ENCODE data around the gene ABRACL. TPM values are rescaled to one million over a fixed set of nuclear protein-coding genes. Genes with fewer than 3 reads are reported as not detected.
"Not testable (repeated sequence)": the region's sequence is repeated elsewhere in the genome, so short reads cannot be mapped to it uniquely, and the experiment has no call there.

Gene ABRACL
- total and polyA plus RNA-seq, 11 donors, result 3.2 to 26.3 (median 8.1) TPM

DNA sequence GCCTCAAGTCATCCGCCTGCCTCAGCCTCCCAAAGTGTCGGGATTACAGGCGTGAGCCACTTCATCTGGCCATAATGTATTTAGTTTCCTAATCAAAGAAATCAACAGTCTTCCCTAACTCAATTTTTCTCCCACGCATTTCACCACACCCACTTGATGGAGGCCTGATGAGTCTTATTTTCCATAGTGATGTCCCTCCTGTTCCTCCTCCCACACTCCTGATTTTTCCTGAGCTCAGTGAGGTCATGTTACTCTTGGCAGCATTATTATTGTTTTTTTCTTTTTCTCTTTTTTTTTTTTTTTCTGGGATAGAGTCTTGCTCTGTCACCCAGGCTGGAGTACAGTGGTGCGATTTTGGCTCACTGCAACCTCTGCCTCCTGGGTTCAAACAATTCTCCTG is 8.9 kb downstream of the ABRACL start:
- H3K27ac ChIP-seq, result peak overlapping the region in 3 of 12 donors; percentile 26 to 52 (median 28)

DNA sequence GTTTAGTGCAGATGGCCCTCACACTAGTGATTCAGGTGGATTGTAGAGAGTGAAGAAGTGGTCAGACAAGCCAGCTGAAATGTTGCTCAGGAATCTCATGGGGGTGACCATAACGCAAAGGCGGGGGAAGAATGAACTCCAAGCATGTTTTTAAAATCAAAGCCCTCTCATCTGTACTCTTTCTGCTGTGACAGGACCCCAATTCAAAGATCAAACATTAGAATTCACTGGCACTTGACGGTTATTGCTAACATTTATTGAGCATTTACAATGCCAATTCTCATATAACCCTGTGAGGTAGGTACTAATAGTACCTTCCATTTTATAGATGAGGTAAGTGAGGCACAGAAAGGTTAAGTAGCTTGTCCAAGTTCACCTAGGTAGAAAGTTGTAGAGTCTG is 15.7 kb downstream of the ABRACL start:
- DNase-seq (no peak), ATAC-seq (no peak)
- Histone ChIP-seq H3K27ac (no peak overlapping the region), H3K4me3 (no peak overlapping the region), H3K27me3 (no peaks in the 10 kb centered on the region), H3K4me1 (no peaks in the 10 kb centered on the region), H3K9me3 (no peaks in the 10 kb centered on the region), H3K36me3 (peaks cover 0 to 50% (median 11%) of the 10 kb centered on the region in 9 donors)
- no peak for TF ChIP-seq POLR2A (IDR thresholded peaks at IDR 0.05)
- TF ChIP-seq, protein P1, sequence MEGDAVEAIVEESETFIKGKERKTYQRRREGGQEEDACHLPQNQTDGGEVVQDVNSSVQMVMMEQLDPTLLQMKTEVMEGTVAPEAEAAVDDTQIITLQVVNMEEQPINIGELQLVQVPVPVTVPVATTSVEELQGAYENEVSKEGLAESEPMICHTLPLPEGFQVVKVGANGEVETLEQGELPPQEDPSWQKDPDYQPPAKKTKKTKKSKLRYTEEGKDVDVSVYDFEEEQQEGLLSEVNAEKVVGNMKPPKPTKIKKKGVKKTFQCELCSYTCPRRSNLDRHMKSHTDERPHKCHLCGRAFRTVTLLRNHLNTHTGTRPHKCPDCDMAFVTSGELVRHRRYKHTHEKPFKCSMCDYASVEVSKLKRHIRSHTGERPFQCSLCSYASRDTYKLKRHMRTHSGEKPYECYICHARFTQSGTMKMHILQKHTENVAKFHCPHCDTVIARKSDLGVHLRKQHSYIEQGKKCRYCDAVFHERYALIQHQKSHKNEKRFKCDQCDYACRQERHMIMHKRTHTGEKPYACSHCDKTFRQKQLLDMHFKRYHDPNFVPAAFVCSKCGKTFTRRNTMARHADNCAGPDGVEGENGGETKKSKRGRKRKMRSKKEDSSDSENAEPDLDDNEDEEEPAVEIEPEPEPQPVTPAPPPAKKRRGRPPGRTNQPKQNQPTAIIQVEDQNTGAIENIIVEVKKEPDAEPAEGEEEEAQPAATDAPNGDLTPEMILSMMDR (IDR thresholded peaks at IDR 0.05), result no peak
- intact Hi-C loops (cut with DNase I), result no loop called here
- WGBS, 4 donors, result 97 to 100% (median 98%) methylated on average over 3 of the region's 3 CpGs

More for the DNA sequence above, 8.9 kb downstream of the ABRACL start:
- H3K9me3 ChIP-seq, result no peaks in the 10 kb centered on the region
- H3K4me1 ChIP-seq, result peaks cover 0 to 6% (median 0%) of the 10 kb centered on the region in 12 donors
- ATAC-seq (peak; percentile 66 to 81 (median 79)), DNase-seq (peak in 1 of 5 donors; percentile 23)
- no peaks in the 10 kb centered on the region for H3K27me3 ChIP-seq
- WGBS, 4 donors, result 59 to 81% (median 68%) methylated on average over 5 of the region's 5 CpGs
- H3K4me3 ChIP-seq, result no peak overlapping the region
- peaks cover 0 to 81% (median 22%) of the 10 kb centered on the region in 9 donors for H3K36me3 ChIP-seq
- TF ChIP-seq, protein P1 (IDR thresholded peaks at IDR 0.05), result no peak
- no peak for TF ChIP-seq POLR2A (IDR thresholded peaks at IDR 0.05)
- intact Hi-C loops (cut with DNase I), result loop anchor here in 2 of 10 donors (5.0 to 10.0 kb wide), 2 partner anchors 95 to 317 kb away; no protein-coding TSS in a partner anchor

DNA sequence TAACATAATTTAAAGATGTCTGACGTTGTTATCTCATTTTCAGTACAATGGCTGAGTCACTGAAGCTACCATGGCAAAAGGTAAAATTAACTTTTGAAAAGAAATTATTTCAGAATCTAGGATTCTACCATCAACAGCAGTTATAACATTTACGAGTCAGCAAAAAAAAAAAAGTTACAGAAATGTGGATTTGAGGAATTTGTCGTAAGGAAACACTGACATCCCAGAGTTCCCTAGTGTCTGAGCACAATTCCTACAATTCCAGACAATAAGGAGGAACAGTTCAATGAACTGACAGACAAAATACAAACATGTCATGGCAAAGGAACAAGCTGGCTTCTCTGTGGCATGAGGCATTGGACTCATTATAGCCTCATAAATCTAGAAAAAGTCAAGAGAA is 19.1 kb downstream of the ABRACL start:
- Histone ChIP-seq H3K4me1 (no peaks in the 10 kb centered on the region), H3K36me3 (peaks cover 0 to 19% (median 3%) of the 10 kb centered on the region in 9 donors), H3K27ac (no peak overlapping the region), H3K9me3 (no peaks in the 10 kb centered on the region), H3K4me3 (no peak overlapping the region), H3K27me3 (no peaks in the 10 kb centered on the region)
- TF ChIP-seq, protein P1 (IDR thresholded peaks at IDR 0.05), result no peak
- TF ChIP-seq POLR2A (IDR thresholded peaks at IDR 0.05), result no peak
- 91 to 94% (median 92%) methylated on average over 3 of the region's 3 CpGs for WGBS, 4 donors
- intact Hi-C loops (cut with DNase I), result no loop called here
- DNase-seq, result no peak
- no peak for ATAC-seq

DNA sequence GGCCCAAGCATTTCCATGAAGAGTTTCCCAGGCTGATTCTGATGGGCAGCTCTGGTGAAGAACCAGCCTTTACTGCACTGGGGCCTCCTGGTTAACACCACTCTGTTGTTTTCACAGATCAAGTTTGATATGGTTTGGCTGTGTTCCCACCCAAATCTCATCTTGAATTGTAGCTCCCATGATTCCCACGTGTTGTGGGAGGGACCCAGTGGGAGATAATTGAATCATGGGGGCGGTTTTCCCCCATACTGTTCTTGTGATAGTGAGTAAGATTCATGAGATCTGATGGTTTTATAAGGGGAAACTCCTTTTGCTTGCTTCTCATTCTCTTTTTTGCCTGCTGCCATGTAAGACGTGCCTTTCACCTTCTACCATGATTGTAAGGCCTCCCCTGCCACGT is 20.4 kb downstream of the ABRACL start:
- H3K9me3 ChIP-seq; H3K36me3 ChIP-seq; H3K27me3 ChIP-seq; ATAC-seq; H3K4me3 ChIP-seq; DNase-seq; H3K4me1 ChIP-seq; H3K27ac ChIP-seq; intact Hi-C loops (cut with DNase I): not testable (repeated sequence)
- 75 to 85% (median 81%) methylated on average over 4 of the region's 4 CpGs for WGBS, 4 donors

DNA sequence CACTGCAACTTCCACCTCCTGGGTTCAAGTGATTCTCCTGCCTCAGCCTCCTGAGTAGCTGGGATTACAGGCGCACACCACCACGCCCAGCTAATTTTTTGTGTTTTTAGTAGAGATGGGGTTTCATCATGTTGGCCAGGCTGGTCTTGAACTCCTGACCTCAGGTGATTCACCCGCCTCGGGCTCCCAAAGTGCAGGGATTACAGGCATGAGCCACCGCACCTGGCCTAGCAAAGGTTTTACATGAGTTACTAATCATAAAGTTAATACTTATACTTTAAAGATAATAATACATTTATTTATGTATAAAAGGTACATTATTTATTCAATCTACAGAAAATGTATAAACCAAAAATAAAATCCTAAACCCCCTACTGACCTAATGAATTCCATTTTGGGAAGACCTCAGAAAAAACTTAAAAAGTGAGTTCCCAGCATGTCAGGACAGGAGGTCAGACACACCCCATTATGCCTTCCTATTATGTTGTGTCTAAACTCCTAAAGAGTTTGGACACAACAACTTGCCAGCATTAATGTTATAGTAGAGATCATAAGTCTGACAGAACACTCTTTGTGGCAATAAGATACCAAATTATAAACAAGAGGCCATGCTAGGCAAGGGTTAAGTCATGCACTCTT is 21.7 kb downstream of the ABRACL start:
- H3K4me3 ChIP-seq; DNase-seq; H3K27ac ChIP-seq; ATAC-seq; H3K4me1 ChIP-seq; intact Hi-C loops (cut with DNase I); H3K36me3 ChIP-seq; H3K27me3 ChIP-seq; H3K9me3 ChIP-seq: not testable (repeated sequence)
- 93 to 97% (median 96%) methylated on average over 5 of the region's 5 CpGs for WGBS, 4 donors
